ENCODE data around the gene CD151.
A peak's percentile ranks its signal among the peaks of the same experiment; 100 is the strongest.

The CD151 gene

DNA sequence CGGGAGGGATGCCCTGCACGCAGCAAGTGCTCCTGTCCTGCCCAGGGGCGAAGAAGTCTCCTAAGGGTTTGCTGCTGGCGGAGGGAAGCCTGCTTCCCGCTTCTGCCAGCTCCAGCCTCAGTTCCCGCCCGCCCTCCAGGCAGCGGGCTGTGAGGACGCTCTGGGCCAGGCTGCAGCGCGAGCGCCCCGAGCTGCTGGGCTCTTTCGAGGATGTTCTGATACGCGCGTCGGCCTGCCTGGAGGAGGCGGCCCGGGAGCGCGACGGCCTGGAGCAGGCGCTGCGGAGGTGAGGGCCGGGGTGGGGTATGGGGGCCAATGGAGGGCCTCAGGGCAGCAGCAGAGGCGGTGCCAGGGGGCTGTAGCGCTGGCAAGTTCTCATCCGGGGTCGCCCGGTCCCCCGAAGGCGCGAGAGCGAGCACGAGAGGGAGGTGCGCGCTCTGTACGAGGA is 2.9 kb upstream of the CD151 start:
- DNase-seq: no peak

DNA sequence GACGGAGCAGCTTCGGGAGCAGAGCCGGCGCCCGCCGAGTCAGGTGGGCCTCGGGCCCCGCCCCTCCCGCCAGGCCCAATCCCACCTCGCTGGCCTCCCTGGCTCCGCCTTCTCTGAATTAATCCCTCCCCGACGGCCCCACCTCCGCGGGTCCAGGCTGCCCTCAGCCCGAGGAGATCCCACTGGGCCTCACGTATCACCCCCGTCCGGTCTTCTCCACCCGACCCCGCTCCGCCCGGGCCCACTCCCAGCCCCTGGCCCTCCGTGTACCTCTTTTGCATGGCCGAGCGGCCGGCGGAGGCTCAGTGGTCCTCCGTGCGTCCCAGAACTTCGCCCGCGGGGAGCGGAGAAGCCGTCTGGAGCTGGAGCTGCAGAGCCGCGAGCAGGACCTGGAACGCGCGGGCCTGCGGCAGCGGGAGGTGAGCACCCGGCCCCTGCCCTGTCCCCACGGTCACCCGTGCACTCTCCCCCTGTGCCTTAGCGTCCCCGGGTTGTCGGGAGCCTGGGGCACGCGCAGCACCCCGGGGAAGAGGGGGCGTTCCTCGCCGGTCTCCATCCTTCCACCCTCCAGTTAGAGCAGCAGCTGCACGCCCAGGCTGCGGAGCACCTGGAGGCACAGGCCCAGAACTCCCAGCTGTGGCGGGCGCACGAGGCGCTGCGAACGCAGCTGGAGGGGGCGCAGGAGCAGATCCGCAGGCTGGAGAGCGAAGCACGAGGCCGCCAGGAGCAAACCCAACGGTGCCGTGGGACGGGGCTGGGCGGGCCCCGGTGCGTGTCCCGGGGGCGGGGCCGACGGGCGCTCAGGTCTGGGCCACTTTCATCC is 2.2 kb upstream of the CD151 start:
- no peak for DNase-seq

DNA sequence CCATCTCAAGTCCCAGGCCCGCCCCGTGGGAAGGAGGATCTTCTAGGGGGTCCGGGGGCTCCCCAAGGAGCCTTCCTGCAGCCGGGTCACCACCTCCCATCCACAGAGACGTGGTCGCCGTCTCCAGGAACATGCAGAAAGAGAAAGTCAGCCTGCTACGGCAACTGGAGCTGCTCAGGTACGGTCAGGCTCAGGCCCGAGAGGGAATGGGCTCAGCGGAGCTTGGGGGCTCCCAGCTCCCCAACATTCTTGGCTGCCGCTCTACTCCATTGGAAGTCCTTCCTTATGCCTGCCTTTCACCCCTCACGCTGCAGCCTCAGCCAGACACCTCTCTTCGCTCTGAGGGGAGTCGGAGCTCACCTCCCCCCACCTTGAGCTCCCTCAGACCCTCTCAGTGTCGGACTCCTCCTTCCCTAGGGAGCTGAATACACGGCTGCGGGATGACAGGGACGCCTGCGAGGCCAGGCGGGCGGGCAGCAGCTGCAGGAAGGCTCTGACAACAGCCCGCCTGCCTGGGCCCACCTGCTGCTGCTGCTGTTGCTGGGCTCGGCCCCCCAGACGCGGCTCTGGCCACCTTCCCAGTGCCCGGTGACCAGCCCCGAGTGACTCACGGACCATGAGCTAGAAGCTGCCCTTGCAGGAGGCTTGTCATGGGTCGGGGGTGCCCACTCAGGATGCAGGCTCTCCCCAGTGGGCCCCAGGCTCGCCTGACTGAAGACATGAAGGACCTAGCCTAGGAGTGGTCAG is 1.5 kb upstream of the CD151 start:
- no peak for DNase-seq

DNA sequence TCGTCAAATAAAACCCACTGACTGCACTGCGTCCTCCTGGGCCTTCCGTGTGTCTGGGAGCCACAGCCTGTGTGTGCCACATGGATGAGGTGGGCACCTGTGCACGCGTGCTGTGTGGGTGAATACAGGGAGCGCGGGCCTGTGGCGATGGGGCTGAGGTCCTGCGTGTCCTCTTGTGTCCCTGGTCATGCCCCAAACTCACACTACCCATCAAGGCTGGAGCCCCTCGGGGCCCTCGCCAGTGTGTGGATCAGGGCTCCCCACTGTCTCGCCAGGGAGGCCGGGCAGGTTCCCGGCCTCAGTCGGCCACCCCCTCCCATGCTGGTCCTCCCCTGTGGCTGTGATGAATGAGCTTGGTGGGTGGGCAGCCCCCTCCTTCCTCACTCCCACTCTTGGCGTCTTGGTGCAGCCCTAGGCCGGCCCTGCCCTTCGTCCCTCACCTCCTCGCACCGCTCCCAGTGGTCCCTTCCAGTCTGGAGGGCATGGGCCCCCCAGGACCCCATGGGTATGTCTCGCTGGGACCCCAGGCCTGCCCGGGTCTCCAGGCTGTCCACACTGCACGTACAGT is 707 bp upstream of the CD151 start:
- DNase-seq: no peak

DNA sequence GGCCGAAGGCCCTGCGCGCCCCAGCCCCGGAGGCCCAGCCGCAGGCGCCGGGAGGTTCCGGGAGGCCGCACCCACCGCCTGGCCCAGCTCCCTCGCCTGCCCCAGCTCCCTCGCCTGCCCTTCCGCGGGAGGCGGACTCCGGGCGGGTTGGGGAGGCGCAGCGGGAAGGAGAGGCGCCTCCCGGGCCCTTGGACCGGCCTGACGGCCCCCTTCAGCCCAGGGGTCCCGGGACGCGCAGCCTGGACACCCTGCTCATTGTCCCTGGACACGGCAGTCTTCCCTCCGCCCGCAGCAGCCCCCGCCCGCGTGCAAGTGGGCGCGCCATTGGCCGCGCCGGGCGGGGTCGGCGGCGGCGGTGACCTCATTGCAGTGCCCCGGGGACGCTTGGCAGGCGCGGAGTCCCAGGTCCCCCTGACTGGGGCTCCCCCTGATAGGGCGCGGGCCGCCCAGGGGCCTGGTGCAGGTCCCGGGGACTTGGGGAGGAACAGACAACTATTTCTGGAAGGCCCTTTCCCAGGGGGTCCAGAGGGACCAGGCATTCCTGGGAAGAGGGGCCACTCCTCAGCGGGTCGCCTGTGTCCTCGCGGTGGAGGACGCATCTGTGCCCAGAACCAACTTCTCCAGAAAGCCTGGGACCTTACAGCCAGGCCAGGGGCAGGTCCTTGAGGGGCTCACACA is 501 bp downstream of the CD151 start:
- DNase-seq: no peak

DNA sequence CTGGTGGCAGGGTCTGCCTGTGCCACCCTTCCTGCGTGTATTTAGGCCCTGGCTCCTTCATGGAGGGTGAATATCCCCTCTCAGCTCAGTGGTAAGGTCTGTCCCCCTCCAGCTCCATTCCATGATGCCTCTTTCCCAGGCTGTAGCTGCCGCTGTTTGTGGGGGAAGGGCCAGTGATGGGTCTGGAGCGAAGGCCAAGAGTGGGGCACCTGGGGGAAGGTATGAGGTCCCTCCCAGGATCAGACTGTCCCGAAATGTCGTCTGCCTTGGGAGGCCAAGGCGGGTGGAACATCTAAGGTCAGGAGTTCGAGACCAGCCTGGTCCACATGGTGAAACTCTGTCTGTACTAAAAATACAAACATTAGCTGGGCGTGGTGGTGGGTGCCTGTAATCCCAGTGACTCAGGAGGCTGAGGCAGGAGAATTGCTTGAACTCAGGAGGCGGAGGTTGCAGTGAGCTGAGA is 1.1 kb downstream of the CD151 start:
- DNase-seq: no peak

DNA sequence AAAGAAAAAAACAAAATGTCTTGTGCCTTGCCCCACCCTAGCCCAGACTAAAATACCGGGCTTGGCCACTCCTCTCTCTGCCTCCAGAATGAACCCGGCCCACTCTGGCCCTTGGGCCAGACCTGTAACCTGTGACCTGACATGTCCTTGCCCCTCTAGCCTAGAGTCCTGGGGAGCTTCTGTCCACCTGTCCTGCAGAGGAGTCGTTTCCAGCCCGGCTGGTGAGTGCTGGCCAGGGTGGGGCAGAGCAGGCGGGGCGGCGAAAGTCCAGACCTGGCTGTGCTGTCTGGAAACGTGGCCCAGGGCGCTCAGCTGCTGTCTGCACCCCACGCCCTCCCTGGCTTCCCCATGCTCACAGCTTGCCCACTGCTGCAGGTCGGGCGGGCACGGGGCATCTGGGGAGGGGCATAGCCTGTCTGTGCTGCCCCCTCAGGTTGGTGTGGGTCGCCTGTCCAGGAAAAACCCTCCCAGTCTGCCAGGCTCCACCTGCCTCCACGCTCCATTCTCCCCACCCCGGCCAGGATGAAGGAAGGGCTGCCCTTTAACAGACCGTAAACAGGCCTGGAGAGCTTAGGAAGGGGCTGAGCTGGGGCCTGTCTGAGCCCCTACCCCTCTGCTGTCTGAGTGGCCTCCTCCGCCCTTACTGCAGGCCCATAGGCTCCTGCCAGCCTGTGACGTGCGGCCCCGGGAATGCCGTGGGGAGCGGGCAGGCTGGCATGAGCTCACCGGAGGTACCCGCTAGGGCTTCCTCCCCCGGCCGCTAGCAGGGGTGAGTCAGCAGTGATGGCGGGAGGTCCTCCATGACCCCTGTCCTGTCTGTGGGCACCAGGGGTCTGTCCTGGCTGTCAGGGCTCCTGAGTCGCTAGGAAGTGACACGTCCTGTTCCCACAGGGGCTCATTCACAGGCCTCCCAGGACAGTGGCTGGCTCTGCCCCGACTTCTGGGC is 1.9 kb downstream of the CD151 start:
- DNase-seq: no peak

DNA sequence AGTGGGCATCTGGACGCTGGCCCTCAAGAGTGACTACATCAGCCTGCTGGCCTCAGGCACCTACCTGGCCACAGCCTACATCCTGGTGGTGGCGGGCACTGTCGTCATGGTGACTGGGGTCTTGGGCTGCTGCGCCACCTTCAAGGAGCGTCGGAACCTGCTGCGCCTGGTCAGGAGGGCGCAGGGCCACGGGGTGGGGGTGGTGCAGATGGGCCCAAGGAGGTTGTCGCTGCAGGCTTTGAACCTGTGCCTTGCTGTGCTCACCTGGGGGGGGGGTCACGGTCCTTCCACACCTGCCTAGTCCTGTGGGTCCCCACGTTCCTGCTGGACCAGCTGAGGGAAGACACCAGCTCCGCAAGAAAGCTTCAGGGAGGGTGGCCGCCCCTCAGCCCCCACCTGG is 3.5 kb downstream of the CD151 start:
- DNase-seq: no peak

DNA sequence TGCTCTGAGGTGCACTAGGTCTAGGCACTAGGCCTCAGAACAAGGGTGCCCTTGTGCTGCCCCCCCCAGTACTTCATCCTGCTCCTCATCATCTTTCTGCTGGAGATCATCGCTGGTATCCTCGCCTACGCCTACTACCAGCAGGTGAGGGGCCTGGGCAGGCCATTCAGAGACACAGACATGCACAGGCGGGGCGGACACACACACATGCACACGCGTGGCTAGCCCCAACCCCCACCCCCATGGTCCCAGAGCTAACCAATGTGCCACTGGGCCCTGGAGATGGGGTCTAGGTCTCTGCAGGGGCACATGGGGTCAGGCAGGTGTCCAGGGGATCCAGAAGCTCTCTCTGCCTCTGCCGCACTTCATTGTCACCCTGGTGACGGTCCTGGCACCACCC is 3.9 kb downstream of the CD151 start:
- DNase-seq: no peak

DNA sequence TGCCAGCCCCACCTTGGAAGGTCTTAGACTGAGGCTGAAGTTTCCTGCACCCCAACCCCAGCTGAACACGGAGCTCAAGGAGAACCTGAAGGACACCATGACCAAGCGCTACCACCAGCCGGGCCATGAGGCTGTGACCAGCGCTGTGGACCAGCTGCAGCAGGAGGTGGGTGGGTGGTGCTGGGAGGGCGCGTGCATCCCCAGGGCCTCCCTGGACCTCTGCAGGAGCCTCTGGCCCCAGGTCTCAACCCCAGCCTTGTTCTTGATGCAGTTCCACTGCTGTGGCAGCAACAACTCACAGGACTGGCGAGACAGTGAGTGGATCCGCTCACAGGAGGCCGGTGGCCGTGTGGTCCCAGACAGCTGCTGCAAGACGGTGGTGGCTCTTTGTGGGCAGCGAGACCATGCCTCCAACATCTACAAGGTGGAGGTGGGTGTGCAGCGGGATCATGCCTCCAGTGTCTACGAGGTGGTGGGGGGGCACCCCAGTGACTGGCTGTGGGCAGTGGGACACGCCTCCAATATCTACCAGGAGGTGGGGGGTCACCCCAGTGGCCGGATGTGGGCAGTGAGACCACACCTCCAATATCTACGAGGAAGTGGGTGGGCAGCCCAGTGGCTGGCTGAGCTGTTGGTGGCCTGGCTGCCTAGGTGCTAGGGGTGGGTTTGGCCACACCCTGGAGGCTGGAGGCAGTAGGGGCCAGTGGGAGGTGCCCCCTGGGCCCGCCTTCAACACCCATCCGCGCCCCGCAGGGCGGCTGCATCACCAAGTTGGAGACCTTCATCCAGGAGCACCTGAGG is 4.6 kb downstream of the CD151 start:
- DNase-seq: no peak

DNA sequence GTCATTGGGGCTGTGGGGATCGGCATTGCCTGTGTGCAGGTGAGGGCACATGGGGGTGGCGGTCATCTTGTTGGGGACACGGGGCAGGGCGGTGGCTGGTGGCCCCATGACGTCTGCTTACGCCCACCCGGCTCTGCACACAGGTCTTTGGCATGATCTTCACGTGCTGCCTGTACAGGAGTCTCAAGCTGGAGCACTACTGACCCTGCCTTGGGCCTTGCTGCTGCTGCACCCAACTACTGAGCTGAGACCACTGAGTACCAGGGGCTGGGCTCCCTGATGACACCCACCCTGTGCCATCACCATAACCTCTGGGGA is 5.2 kb downstream of the CD151 start:
- no peak for DNase-seq

DNA sequence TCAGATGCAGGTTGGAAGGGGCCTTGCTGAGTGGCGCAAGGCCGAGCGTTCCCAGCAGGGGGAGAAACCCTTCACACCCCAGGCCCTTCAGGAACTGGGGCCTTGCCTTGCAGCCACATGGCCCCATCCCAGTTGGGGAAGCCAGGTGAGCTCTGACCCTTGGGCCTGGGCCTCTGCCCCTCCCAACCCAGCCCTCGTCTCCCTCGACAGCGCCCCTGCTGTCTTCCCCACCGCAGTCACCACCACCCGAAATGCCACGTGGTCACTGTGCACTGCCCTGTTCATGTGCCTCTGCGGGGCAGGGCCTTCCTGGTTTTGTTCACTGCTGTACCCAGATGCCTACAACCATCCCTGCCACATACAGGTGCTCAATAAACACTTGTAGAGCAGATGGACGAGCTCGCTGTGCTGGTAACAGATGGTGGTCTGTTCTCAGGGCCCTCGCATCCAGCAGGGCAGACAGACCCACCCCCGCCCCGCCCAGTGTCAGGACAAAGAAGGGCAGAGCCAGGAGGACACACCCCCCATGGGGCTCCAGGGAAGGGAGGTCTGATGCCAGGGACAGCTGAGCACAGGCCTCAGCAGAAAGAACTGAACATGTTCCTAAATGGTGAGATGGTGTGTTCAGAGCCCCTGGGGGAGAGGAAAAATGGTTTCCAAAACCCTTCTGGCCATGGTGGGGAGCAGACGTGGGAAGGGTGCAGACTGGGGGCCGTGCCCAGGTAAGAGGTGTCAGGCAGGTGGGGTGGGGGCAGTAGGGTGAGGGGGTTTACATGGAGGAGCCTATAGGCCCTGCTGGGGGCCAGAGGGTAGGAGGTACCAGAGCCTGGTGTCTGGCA is 5.9 kb downstream of the CD151 start:
- peak; percentile 74 for DNase-seq

DNA sequence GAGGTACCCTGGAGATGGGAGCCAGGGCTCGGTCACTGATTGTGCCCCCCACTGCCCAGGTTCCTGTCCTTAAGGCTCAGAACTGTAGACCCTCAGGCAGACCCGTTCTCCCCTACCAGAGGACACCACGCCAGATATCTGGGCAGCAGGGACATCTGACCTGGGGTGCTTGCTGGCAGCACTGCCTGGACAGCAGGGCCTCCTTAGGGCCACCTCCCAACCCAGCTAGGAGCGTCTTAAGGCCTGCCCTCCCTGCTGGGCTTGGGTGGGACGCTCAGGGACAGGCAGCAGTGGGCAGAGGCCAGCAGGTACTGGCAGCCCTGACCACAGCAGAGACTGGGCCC is 6.5 kb downstream of the CD151 start:
- no peak for DNase-seq

DNA sequence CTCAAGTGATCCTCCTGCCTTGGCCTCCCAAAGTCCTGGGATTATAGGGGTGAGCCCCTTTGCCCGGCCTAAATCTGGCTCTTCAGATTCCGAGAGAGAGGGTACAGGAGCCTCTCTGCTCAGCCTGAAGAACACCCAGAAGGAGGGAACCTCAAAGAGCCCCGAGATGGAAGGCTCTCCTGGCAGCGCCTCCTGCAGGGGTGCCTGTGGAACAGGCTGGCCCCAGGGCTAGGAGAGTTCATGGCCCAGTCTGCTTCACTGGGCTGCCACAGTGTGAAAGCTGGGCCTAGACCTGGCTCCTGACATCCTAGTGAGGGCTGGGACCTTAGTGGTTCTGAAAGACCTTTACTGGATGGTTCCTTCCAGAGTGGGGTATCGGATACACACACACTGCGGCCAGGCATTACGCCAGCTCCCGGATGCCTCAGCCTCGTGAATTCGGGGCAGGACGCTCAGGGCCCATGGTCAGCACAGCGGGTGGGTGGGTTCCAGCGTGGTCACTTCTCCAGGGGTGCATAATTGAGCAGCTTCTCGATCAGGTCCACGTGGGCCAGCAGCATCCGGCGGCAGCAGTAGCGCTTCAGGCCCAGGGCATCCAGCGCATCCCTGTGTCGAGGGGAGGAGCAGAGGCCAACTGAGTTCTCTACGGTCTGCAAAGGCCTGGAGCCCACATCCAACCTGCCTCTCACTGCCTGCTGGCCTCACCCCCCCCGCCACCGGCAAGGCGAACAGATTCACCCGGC is 7.3 kb downstream of the CD151 start:
- no peak for DNase-seq

DNA sequence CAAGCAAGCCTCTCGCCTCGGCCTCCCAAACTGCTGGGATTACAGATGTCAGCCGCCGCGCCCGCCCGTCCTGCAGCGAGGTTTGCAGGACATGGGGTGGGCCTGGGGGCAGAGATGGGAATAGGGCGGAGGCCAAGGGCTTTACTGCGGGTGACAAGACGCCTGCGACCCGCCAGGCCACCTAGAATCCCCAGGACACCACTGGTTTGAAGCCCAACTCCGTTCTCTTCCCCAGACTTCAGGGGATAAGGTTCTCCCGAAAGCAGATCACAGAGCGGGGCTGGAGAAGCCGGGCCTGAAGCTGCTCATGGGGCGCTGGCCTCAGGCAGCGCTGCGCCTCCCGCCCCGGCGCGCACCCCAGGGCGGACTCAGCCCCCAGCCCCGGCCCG is 9.2 kb downstream of the CD151 start:
- no peak for DNase-seq

DNA sequence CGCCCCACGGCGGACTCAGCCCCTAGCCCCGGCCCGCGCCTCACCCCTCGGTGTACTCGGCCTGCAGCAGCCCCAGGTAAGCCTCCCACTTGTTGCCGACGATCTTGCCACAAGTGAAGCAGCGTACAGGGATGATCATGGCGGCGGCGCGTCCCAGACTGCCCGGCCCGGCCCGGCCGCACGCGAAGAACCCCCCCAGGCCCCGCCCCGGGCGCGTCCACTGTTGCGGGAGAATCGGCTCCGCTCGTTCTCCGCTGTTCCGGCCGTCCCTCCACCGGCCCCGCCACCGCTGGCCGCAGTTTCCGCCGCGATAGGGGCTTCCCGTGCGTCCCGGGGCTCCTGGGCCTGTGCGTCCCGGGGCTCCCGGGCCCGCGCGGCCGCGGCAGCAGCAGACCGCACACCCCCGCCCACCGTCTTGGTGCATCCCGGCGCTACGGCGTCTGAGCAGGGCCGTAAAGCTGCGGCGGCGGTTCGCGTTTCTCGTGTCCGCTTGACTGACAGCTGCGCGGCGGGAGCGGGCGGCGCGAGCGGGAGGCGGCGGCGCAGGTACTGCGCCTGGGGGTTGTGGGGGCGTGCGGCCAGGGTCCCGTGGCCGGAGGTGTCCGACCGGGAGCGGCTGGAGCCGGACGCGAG is 9.7 kb downstream of the CD151 start, which contains the start of the genes POLR2L and TSPAN4:
TSS of gene POLR2L (minus strand) at position 160 of the 633 bp plus-strand sequence. CDS start at position 139, 21 bp downstream.
TSS of gene TSPAN4 (plus strand) at position 483 of the 633 bp plus-strand sequence. CDS start 7,453 bp downstream, outside the sequence.
- peak; percentile 9 for DNase-seq

DNA sequence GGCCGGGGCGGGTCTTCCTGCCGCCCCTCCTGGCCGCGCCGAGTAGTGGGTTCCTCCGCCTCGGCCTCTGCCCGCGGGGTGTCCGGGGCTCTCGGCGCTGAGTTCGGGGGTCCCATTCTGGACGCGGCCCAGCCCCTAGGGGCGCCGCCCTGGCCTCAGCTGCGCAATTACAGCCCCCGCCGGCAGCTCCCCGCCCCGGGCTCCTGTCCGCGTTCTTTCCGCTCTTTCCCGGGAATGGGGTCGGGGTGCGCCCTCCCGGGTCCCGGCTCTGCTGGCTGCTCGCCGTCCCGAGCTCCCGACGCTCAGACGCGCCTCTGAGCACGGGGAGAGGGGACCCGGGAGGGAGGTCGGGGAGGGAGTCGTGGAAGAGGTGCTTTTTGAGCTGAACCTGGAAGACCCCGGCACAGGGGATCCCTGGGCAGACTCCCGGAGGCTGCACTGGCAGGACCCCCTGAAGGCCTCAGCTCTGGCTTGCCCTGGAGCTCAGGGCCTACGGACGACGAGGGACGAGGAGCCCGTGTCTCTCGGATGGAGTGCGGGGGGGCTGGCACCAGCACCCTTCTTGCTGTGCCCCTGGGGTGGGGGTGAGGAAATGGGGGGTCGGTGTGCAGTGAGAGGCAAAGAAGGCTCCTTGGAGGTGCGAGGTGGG is 10.5 kb downstream of the CD151 start:
- DNase-seq: no peak

Measured in DMS 273 treated with DMSO at 0.1 percent for 48 hours (cell line).